Esophagus muscularis mucosa (tissue), 3 donors: ENCODE results near the gene GRIK4.

Source experiments
- CTCF ChIP-seq, 3 experiments: fragments of 200-600 bp in 2 of 3; fragments of 450-650 bp in 1 of 3; sonication (generic) in 2 of 3; IDR thresholded peaks; one replicate each; pipeline ENCODE4 v1.5.1; 2017 to 2019; ENCODE audit warnings: antibody characterized with exemption in 3 of 3, mild to moderate bottlenecking in 2 of 3, moderate library complexity in 1 of 3
- POLR2A ChIP-seq: fragments of 450-650 bp; IDR thresholded peaks from one replicate; pipeline ENCODE4 v1.6.1; 2017; ENCODE audit warnings: antibody characterized with exemption, moderate library complexity, mild to moderate bottlenecking, low read depth
- POLR2AphosphoS5 ChIP-seq, 2 donors: sonication (generic); formaldehyde crosslinking; IDR thresholded peaks; one replicate each; pipeline ENCODE4 v1.6.1; 2017; ENCODE audit warnings: antibody characterized with exemption in 2 of 2

GRCh38 chr11:120634706-120635105, 123.2 kb downstream of the GRIK4 start:
- TF ChIP-seq CTCF (IDR thresholded peaks at IDR 0.05), result no peak
- no peak for TF ChIP-seq POLR2A
- no peak for TF ChIP-seq POLR2AphosphoS5 (IDR thresholded peaks at IDR 0.05)
